GM19099 (cell line): Measurements from ENCODE around the gene ARFGAP3.
A peak's percentile ranks its signal among the peaks of the same experiment; 100 is the strongest.

Experiments used
- POLR2A ChIP-seq: IDR thresholded peaks from 3 replicates; pipeline ENCODE4 v1.6.1; 2011; ENCODE audit warnings: low read depth; ENCODE audit not compliant: insufficient read length; ENCODE audit errors: extremely low read depth

The ARFGAP3 gene, protein sequence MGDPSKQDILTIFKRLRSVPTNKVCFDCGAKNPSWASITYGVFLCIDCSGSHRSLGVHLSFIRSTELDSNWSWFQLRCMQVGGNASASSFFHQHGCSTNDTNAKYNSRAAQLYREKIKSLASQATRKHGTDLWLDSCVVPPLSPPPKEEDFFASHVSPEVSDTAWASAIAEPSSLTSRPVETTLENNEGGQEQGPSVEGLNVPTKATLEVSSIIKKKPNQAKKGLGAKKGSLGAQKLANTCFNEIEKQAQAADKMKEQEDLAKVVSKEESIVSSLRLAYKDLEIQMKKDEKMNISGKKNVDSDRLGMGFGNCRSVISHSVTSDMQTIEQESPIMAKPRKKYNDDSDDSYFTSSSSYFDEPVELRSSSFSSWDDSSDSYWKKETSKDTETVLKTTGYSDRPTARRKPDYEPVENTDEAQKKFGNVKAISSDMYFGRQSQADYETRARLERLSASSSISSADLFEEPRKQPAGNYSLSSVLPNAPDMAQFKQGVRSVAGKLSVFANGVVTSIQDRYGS

DNA sequence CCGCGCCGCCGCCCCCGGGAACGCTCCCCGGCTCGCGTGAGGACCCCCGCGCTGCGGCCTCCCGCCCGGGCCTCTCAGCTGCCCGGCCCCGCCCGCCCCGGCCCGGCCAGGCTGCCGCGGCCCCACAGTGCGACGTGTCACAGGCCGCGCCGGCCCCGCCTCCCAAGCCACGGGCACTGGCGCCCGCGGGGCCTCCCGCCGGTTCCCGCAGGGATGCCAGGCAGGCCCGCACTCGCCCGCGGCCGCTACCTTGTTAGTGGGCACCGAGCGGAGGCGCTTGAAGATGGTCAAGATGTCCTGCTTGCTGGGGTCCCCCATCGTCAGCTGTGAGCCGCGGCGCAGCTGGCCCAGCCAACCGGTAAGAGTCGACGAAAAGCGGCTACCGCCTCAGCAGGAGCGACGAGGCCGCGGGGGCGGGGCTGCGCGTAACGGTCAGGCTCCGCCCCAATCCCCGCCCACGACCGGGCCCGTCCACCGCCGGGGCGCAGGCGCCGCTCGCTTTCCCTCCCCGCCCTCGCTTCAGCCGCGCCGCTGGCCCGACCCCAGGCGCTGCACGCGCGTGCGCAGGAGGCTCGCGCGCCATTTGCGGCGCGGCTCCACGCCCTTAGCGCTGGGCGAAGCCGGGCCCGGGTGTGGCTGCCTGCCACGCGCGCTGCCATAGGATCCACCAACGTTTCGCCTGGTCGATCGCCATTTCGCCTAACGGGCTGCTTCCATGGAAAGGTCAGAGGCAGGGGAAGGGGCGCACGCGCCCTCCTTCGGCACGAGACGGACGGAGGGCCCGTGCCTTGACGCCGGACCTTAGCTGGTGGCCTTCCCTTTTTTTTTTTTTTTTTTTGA is at the start of gene ARFGAP3:
Gene ARFGAP3, minus strand, starts transcription at position 409 of the 840 bp plus-strand sequence. Its CDS starts 91 bp downstream, at position 318.
- TF ChIP-seq POLR2A: peak; percentile 80

DNA sequence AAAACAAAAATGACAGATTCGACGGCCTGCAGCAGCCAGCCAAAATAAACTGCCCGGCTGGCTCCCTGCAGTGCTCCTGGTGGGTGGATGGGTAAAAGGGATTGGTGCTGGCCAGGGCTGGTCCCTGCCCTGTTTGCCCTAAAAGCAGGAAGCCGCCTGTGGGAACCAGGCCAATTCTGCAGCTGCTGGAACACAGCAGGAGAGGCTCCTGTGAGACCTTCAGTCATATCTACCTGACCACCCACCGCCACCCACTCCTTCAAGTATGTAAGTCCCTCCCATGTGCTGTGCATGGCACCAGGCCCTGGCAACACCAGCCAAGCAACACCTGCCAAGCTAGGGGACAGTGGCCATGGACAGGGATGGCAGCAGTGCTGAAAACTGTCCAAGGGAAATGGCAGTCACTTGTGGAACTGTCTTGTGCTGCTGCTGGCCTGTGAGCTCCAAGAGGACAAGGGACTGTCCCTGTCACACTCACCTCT is 48.7 kb upstream of the ARFGAP3 start:
- no peak for TF ChIP-seq POLR2A

DNA sequence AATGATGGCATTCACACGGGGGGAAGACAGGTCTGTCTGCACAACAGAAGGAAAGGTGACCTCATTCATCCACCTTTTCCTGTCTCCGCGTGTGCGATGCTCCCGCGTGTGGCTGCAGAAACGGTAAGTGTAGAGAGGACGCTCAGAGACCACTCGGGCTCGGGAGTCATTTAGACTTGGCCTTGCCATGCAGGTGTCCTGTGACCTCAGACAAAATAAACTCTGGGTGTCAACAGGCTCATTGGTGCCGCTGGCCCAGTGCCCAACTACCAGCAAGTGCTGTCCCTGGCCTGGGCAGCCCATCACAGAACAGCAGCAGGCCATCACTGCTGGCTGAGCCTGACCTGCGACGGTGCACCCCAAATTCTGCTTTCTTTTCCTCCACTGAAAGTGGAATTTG is 48.1 kb upstream of the ARFGAP3 start:
- no peak for TF ChIP-seq POLR2A

DNA sequence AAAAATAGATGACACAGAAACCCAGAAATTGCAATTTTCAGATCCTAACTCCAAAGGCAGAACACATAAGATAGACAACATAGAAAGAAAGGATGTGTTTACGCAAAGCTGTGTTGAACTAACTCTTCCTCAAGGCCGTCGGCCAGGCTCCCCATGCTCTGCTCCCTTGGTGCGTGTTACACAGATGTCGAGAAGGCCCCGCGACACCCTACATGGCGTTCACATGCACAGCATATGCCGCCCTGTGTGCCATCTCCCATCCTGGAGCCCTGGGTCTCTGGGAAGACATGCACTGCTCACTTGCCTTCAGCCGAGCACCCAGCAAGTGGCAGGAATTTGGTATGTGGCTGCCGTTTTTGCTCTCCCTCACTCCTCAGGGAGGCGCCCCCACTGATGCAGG is 47.0 kb upstream of the ARFGAP3 start:
- no peak for TF ChIP-seq POLR2A

DNA sequence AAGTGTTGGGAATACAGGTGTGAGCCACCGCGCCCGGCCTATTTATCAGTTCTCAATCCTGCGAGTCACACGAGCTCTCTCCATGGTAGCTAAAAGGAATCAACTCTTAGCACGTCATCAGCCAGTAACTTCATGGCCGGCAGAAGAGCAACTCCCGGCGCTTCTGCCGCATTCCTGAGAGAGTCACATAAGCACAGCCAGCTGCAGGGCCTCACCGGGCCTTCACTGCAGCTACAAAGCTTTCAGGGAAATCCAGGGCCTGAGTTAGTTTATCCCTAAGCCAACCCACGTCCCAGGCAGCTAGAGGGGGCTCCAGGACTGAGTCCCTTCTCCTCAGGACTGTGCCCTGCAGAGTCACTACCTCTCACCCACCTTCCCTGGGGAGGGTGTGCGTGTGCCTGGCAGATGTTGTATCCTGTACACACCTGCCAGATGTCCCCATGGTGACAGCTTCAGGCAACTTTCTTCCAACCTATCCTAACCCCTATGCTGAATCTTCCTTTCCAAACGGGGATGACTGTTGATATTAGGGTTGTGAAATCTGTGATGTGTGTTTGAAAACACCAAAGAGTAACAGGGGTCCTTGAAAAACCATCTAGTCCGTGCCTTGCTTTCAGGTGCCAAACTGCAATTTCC is 45.9 kb upstream of the ARFGAP3 start:
- TF ChIP-seq POLR2A: no peak

DNA sequence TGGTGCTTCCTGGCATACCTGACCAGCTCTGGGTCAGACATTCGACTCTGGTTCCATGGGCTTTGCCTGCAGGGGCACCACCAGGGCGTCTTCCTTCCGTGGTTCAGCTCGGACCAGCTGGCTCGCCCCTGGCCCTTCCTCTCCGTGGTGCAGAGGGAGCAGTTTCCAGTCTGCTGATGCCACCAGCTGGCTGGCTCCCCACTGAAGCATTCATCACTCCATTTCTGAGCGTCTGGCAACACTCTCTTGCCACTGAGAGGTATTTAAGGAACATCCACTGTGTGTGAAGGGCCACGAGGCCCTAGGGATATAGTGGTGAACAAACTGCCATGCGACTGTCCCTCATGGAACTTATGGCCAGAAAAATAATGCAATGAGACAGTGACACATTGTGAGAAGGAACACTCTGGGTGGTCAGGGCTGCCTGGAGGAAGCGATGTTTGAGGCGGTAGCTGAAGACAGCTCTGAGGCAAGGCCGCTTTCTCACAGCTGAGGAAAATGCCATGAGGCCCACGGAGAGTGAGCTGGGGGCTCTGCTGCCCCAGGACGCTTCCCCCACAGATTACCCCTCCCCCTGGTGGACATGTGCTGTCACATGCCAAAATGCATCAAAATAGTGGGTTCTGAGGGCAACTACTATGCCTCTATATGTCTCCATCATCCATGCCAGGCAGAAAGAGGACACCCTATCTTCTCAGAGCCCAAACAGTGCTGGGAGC is 44.9 kb upstream of the ARFGAP3 start:
- no peak for TF ChIP-seq POLR2A

DNA sequence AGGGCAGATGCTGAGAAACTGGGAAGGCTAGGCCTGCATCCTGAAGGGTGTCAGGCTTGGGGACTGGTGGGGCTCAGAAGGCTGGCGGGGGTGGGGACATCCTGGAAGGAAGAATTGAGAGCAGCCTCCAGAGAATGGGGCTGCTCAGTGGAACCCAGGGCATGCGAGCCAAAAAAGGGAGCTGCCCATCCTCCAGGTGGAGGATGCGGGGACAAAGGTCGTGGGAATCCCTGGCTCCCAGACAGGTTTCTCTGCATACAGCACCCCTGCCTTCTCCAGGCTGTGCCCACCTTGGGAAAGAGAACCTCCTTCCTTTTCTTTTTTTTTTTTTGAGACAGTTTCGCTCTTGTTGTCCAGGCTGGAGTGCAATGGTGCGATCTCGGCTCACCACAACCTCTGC is 40.9 kb upstream of the ARFGAP3 start:
- no peak for TF ChIP-seq POLR2A

GRCh38 chr22:42895541-42895981 is 38.5 kb upstream of the ARFGAP3 start:
- no peak for TF ChIP-seq POLR2A

DNA sequence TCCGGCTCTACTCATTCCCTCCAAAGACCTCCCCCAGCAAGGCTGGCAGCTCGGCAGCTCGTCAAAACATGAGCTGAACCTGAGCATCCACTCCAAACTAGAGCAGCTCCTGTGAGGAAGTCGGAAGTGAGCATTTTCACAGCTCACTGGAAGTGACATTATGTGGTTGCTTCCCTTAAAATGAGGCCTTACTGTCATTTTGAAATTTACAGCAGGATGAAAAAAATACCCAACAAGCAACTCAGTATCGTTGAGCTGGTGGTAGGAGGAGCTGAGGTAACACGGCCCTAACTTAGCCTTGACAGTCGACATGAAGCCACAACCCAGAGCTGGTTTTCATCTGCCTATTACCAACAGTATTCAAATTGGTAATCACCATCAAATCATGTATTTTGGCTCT is 38.0 kb upstream of the ARFGAP3 start:
- peak; percentile 26 for TF ChIP-seq POLR2A

GRCh38 chr22:42893371-42894150 is 36.5 kb upstream of the ARFGAP3 start:
- no peak for TF ChIP-seq POLR2A

GRCh38 chr22:42892571-42893316 is 35.7 kb upstream of the ARFGAP3 start:
- TF ChIP-seq POLR2A: no peak

DNA sequence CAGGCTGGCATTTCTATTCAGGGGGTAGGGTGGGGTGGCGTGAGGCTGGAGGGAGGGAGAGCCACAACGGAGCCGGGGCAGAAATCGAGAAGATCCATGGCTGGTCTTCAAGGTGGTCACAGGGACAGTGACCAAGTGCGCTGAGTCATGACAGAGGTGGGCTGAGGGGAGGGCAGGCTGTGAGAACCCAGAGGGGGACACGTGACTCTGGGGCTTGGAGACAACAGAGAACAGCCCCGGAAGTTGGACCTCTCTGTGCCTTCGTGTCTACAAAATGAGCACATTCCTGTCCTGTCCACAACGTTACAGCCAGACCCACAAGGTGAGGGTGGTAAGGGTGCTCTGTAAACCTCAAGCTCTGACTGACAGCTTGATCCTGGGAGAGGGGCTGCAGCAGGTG is 35.1 kb upstream of the ARFGAP3 start:
- peak; percentile 14 for TF ChIP-seq POLR2A

- TF ChIP-seq POLR2A: no peak
These were observed 34.6 kb upstream of the ARFGAP3 start for GRCh38 chr22:42891696-42892095.
